EH (cell line): ENCODE results near the gene KRT3.

Experiments
- DNase-seq: peaks from one replicate; pipeline ENCODE4 v3.0.0-alpha.2; 2015; ENCODE audit warnings: low read depth

Gene KRT3

DNA sequence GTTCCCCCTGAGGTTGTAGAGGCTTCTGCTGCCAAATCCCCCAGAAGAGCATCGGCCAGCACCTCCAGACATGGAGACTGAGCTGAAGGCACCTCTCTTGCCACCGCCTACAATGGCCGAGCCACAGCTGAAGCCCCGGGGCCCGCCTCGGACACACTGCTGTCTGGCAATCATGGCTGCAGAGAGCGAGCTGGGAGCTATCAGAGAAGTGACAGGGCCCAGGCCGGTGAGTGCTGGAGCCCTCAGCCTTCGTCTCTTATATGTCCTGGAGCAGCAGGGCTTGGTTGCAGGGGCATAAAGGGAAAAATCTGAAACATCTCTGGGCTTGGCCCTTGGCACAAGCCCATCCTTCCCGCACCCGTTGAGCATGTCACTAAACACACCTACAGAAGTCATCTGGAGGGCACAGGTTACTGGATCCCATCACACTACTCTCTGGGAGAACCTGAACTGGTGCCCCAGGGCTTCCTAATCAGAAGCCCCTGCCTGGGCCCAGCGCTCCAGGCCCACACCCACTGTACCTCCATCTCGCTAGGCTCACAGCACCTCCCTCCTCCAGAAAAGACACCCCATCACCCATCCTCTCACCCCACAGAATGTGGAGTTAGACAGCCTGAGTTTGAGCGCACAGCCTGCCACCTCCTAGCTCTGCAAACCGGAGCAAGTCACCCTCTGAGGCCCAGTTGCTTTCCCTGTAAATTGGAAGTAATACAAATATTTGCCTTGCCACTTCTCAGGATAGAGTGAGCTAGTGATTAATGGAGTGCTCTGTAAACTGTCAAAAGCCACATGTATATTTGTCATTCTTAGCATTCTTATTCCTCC lies 18.2 kb upstream of the KRT3 start, which contains the start of gene KRT4:
Gene KRT4 (minus strand): TSS at position 232 of the 825 bp plus-strand sequence. CDS start 58 bp downstream, at position 174.
- DNase-seq: peak; percentile 75

DNA sequence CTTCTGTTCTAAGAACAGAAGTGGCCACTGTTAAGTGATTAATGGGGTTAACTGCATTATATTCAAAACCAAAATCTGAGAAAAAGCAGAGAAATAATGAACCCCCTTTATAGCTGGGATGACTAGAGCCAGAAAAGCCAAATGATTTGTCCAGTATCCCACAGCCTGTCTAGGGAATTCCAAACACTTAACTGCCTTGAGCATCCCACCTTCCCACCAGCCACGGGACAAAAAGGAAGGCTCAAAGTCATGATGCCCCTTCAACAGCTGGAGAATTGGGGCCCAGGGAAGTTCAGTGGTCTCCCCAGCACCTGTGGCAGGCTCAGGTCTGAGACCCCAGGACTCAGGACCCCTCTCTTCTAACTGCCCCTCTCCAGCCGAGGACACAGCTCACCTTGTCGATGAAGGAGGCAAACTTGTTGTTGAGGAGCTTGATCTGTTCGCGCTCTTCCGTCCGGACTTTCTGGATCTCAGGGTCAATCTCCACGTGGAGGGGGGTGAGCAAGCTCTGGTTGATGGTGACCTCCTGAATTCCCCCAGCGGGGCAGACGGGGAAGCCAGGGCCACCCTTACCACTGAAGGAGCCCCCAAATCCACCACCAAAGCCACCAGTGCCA lies 17.4 kb upstream of the KRT3 start:
- DNase-seq: no peak

- DNase-seq: no peak
Observed at GRCh38 chr12:52812749-52813148, 16.8 kb upstream of the KRT3 start.

GRCh38 chr12:52812073-52812400 lies 16.1 kb upstream of the KRT3 start:
- DNase-seq: no peak

- no peak for DNase-seq
Observed at GRCh38 chr12:52811191-52812072, 15.5 kb upstream of the KRT3 start.

- no peak for DNase-seq
Observed at GRCh38 chr12:52810554-52810953, 14.6 kb upstream of the KRT3 start.

DNA sequence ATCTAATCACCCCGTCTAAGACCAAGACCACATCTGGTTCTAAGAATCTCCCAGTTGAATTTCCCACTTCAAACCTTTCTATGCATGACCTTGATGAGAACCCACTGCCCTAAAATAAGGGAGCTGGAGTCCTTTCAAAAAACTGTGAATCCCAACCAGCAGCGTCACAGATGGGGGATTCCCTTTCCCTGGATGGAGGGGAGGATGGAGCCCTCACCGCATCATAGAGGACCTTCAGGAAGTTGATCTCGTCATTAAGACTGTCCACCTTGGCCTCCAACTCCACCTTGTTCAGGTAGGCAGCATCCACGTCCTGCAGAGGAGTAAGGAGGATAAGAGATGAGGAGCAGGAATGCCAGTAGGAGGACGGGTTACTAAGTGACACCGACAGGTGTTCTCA lies 13.2 kb upstream of the KRT3 start:
- no peak for DNase-seq

- no peak for DNase-seq
Observed at GRCh38 chr12:52808573-52809160, 12.8 kb upstream of the KRT3 start.

GRCh38 chr12:52807544-52808470 lies 11.9 kb upstream of the KRT3 start:
- no peak for DNase-seq

GRCh38 chr12:52806821-52807543 lies 11.1 kb upstream of the KRT3 start:
- DNase-seq: no peak

DNA sequence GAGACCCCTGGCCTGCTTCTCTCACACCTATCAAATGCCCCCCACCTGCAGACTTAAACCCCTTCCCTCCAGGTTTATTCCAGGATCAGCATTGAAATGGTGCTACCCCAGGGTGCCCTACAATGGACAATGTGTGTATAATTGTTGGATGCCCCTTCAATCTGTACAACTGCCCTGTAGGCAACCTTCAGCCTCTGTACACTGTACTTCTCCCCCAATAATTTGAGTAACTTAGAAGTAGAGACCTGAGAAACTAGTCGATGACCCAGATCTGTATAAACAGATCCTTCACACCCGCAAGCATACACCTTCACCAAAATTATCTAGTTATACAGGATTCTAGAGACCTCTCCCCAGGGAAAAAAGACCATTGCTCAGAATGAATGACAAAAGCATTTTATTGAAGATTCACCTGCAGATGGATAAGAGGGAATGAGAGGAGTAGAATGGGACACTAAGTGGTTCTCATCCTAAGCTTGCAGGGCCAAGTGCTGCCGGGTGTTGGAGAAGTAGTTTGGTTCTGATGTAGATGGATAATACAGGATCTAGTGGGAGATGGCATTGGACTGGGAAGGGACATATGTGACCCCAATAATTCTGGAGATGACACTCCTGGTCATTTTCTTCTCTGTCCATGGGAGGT lies 10.4 kb upstream of the KRT3 start:
- no peak for DNase-seq

DNA sequence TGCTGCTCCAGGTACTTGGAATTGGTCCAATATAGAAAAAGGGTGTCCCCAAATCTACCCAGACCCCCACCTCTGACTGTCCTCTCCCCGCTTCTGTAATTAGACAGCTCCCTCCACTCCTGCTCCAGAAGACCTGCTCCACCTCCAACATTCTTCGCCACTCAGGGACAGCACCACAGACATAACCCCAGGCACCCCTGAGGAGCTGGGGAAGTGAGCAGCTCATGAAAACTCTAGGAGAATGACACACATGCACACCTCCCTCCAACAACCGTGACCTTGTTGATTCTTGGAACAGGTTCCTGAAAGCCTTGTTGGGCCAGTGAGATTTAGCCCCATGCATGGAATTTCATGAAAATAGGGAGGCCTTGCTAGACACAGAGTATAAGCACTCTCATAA lies 9.8 kb upstream of the KRT3 start:
- no peak for DNase-seq

DNA sequence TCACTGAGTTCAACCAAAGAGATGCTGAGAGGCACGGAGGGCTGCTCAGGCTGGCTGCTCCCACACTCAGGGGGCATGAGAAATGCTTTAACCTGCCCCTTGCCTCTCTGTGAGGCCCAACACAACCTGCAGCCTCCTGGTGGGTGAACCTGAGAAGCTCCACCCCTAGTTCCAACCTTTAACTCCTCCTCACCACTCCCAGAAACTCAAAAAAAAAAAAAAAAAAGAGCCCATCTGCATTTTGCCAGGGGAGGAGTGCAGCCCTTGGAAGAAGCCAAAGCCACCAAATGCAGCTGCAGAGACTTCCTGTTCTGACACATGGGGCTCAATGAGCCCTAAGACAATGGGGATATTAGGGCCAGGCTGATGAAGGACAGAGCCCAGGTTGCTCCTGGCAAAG lies 9.1 kb upstream of the KRT3 start:
- no peak for DNase-seq

GRCh38 chr12:52802442-52802841 lies 6.5 kb upstream of the KRT3 start:
- DNase-seq: no peak

DNA sequence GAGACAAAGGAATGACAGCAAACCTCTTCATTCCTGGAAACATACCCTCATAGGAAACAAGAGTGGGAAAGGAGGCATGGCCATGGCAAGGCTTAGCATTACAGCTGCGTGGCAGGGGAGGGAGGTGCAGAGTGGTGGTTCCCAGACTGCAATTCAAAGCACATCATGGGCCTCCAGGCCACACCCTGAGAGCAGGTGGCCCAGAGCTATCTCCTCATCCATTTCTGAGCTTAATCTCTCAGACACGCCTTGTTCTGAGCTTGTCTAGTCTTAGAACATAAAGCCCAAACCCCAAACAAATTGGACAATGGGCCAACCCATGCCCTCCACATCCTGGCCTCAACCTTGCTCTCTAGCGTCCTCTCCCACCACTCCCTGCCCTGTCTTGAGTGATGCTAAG lies 5.9 kb upstream of the KRT3 start:
- DNase-seq: no peak

DNA sequence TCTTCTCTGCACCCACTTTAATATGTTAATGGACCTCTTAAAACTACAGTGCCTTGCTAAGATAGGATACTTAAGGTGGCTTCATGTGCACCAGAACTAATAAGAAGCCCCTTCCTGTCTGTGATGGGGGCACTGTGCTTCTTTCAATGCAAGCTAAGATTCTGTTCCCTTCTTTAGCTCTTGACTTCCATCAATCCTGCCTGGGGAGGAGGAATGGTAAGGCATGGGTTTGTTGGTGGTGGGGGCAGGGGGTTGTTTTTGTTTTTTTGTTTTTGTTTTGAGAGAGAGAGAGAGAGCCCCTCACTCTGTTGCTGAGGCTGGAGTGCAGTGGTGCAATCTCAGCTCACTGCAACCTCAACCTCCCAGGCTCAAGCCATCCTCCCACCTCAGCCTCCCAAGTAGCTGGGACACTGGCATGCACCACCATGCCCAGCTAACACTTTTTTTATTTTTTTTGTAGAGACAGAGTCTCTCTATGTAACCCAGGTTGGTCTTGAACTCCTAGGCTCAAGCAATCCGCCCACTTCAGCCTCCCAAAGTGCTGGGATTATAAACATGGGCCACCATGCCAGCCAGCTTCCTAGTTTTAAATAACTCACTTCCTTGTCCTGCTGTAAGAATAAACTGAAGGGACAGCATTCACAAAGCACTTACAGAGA lies 4.5 kb upstream of the KRT3 start:
- DNase-seq: no peak

- DNase-seq: no peak
Observed at GRCh38 chr12:52799505-52800211, 3.7 kb upstream of the KRT3 start.

DNA sequence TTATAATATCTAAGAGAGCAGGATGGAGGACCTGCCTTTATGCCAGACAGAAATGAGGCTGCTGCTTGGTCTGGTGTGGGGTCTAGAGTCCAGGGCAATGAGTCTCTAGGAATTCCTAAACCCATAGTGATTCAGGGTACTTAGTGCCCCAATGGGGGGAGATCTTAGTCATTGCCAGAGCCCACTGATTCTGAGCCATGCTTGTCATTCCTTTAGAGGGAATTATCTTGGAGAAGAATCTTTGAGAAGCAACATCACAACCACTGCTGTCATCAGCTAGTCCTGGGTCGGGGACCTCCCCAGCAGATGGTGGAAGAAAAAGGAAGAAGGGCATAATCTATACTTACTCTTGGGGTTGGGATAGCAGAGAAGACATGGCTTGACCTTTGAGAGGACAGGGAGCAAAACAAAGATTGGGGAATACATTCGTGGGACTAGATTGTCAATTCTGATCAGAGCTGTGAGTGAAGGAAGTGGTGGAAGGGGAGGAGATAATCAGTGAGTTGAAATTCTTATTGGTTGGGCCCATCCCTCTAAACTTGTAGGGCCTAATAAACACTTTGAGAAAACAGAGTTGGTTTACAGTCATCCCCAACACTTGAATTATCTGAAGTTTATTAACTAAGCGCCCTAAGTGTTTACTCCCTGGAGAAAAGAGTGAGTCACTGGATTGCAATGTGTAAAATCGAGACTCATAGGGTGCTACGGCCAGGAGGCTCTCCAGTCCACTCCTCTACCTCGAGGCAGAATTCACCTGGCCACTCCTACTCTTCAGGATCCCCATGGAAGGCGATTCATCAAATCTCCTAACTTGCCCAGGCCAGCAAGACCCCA lies 3.0 kb upstream of the KRT3 start:
- peak; percentile 82 for DNase-seq
